Fibroblast of lung (primary cell): Measurements from ENCODE around the gene ZC3HAV1L.

Experiments used
- CTCF ChIP-seq, 2 donors: IDR thresholded peaks in 1 of 2; conservative IDR thresholded peaks in 1 of 2; 1 replicate in 1 of 2; 2 replicates in 1 of 2; pipeline ENCODE4 v1.5.1; 2011 to 2012; ENCODE audit warnings: low read length in 2 of 2, control low read depth in 1 of 2, inconsistent platforms in 1 of 2, low read depth in 1 of 2, mild to moderate bottlenecking in 1 of 2
- EZH2 ChIP-seq: IDR thresholded peaks from 2 replicates; pipeline ENCODE4 v1.5.1; 2012; ENCODE audit warnings: low read length, control low read depth, mild to moderate bottlenecking; ENCODE audit errors: missing control alignments

GRCh38 chr7:139058943-139059342, 23.1 kb upstream of the ZC3HAV1L start:
- TF ChIP-seq CTCF (conservative IDR thresholded peaks at IDR 0.05 in 1 of 2, IDR thresholded peaks at IDR 0.05 in 1 of 2; ENCODE audit: low read depth in 1 of 2, low read length in 2 of 2) (no peak), EZH2 (no peak)
